MM.1S (cell line): ENCODE results near the gene RRP36.
"Not testable (repeated sequence)": the region's sequence is repeated elsewhere in the genome, so short reads cannot be mapped to it uniquely, and the experiment has no call there.

ENCODE experiments used
- DNase-seq: peaks from one replicate; pipeline ENCODE4 v3.0.0-alpha.2; 2015
- H2AFZ ChIP-seq: fragments of 300-600 bp; sonication (generic); 2 replicates; pipeline ENCODE4 v1.6.0; 2016; ENCODE audit warnings: antibody characterized with exemption, low read length
- H3F3A ChIP-seq: fragments of 300-600 bp; sonication (generic); 2 replicates; pipeline ENCODE4 v1.6.1; 2016; ENCODE audit warnings: mild to moderate bottlenecking, antibody characterized with exemption, low read length, moderate library complexity, mixed read lengths; ENCODE audit not compliant: insufficient read depth
- H3K27ac ChIP-seq: fragments of 300-600 bp; sonication (generic); 2 replicates; pipeline ENCODE4 v1.5.1; 2016; ENCODE audit warnings: mild to moderate bottlenecking, low read length
- H3K27me3 ChIP-seq: fragments of 300-600 bp; sonication (generic); replicated peaks from 2 replicates; pipeline ENCODE4 v1.6.0; 2016; ENCODE audit warnings: low read length; ENCODE audit not compliant: insufficient read depth
- H3K36me3 ChIP-seq: fragments of 300-600 bp; sonication (generic); replicated peaks from 2 replicates; pipeline ENCODE4 v1.6.1; 2016; ENCODE audit warnings: mild to moderate bottlenecking, low read length, mixed read lengths; ENCODE audit not compliant: insufficient read depth
- H3K4me1 ChIP-seq: fragments of 300-600 bp; sonication (generic); 2 replicates; pipeline ENCODE4 v1.6.1; 2016; ENCODE audit warnings: low read length, mixed read lengths
- H3K4me2 ChIP-seq: fragments of 300-600 bp; sonication (generic); 2 replicates; pipeline ENCODE4 v1.6.0; 2016; ENCODE audit warnings: low read depth, low read length
- H3K4me3 ChIP-seq: fragments of 300-600 bp; sonication (generic); 2 replicates; pipeline ENCODE4 v1.5.1; 2016; ENCODE audit warnings: low read length, mixed read lengths
- H3K79me2 ChIP-seq: fragments of 300-600 bp; sonication (generic); 2 replicates; pipeline ENCODE4 v1.6.1; 2016; ENCODE audit warnings: mixed run types, low read length, mixed read lengths
- H3K9ac ChIP-seq: fragments of 300-600 bp; sonication (generic); 2 replicates; pipeline ENCODE4 v1.6.1; 2016; ENCODE audit warnings: low read length, mixed read lengths
- H3K9me2 ChIP-seq: fragments of 300-600 bp; sonication (generic); replicated peaks from 2 replicates; pipeline ENCODE4 v1.6.1; 2016; ENCODE audit warnings: mild to moderate bottlenecking, low read length, mixed read lengths; ENCODE audit not compliant: insufficient read depth
- H3K9me3 ChIP-seq: fragments of 300-600 bp; sonication (generic); replicated peaks from 2 replicates; pipeline ENCODE4 v1.6.1; 2016; ENCODE audit warnings: mild to moderate bottlenecking, low read length, mixed read lengths; ENCODE audit not compliant: insufficient read depth
- H4K20me1 ChIP-seq: fragments of 300-600 bp; sonication (generic); 2 replicates; pipeline ENCODE4 v1.6.1; 2016; ENCODE audit warnings: mild to moderate bottlenecking, low read length, moderate library complexity, mixed read lengths; ENCODE audit not compliant: insufficient read depth
- EZH2 ChIP-seq: fragments of 300-600 bp; sonication (generic); optimal IDR thresholded peaks from 2 replicates; pipeline ENCODE3; 2017; ENCODE audit warnings: low read depth, mild to moderate bottlenecking, antibody characterized with exemption, low read length, mixed read lengths
- EZH2phosphoT487 ChIP-seq: fragments of 300-600 bp; sonication (generic); IDR thresholded peaks from 2 replicates; pipeline ENCODE4 v1.6.1; 2018; ENCODE audit warnings: antibody characterized with exemption, low read length
- TF ChIP-seq, protein P1 (sequence below): fragments of 300-600 bp; sonication (generic); IDR thresholded peaks from 2 replicates; pipeline ENCODE4 v1.5.1; 2016; ENCODE audit warnings: antibody characterized with exemption, low read length, mixed read lengths

Gene RRP36

DNA sequence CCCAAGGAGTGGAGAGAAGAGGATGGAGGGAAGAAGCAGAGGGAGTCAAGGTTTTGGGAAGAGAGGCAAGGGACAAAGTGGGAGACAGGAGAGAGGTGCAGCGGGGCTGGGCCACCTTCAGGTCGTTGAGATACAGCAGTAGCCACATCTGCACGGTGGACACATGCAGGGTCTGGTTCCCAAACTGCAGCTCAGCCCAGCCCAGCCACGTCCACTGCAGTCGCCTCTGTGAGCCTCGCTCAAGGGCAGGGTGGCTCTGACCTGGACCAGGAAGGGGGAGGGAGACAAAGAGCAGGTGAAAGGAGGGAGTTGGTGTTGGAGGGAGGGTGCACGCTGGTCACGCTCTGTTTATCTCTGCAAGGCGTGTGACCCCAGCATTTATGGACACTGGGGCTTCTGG lies 17.3 kb downstream of the RRP36 start:
- Histone ChIP-seq H3K36me3 (no peaks in the 10 kb centered on the region), H3K9ac (no peak overlapping the region), H3K27me3 (no peaks in the 10 kb centered on the region)

DNA sequence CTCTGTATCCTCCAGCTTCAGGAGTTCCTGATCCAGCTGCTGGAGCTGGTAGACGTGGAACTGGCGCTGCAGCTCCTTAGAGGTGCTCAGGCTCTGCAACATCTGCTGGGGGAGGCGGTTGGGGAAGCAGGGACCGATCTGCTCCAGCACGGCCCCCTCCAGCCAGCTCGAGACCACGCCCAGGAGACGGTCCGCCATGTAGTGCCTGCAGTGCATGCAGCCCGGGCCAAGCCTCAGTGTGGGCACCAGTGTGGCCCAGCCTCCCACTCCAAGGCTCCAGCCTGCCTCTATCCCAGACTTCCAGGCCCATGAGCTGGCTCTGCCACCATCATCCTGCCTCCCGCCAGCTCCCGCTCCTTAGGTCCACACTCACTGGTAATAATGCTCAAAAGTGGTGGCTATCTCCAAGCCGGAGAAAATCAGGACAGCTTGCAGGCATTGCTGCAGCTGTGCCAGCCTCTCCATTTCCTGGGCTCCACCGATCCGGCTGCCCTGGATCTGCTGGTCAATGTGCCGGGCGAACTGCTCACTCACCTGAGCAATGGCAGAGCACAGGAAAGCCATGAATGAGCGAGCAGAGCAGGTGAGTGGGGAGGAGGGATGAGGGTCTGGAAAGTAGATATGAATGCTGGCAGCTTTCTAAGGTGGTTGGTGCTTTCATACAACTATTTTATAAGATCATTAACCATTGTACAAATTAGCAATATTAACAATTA lies 19.3 kb downstream of the RRP36 start:
- Histone ChIP-seq H3K36me3 (no peaks in the 10 kb centered on the region), H3K79me2 (no peaks in the 10 kb centered on the region), H3F3A (no peaks in the 10 kb centered on the region), H2AFZ (no peak overlapping the region), H3K4me3 (no peak overlapping the region), H3K9me2 (no peaks in the 10 kb centered on the region), H3K9ac (no peak overlapping the region), H3K27me3 (no peaks in the 10 kb centered on the region), H3K4me1 (peaks cover 4% of the 10 kb centered on the region; the same call in 1 of the 2 replicates), H3K27ac (no peak overlapping the region), H3K9me3 (no peaks in the 10 kb centered on the region), H4K20me1 (no peaks in the 10 kb centered on the region), H3K4me2 (no peak overlapping the region)
- DNase-seq, result no peak
- TF ChIP-seq EZH2, result no peak

More for the DNA sequence above, 17.3 kb downstream of the RRP36 start:
- H3K9me3 ChIP-seq, result no peaks in the 10 kb centered on the region
- DNase-seq, result no peak
- H3K27ac ChIP-seq, result no peak overlapping the region
- H3K4me1 ChIP-seq, result peaks cover 4% of the 10 kb centered on the region; the same call in 1 of the 2 replicates
- no peaks in the 10 kb centered on the region for H3F3A ChIP-seq
- H4K20me1 ChIP-seq, result no peaks in the 10 kb centered on the region
- H2AFZ ChIP-seq, result no peak overlapping the region
- no peaks in the 10 kb centered on the region for H3K79me2 ChIP-seq
- no peak overlapping the region for H3K4me3 ChIP-seq
- H3K9me2 ChIP-seq, result no peaks in the 10 kb centered on the region
- no peak for TF ChIP-seq EZH2
- TF ChIP-seq EZH2phosphoT487, result no peak
- TF ChIP-seq, protein P1, sequence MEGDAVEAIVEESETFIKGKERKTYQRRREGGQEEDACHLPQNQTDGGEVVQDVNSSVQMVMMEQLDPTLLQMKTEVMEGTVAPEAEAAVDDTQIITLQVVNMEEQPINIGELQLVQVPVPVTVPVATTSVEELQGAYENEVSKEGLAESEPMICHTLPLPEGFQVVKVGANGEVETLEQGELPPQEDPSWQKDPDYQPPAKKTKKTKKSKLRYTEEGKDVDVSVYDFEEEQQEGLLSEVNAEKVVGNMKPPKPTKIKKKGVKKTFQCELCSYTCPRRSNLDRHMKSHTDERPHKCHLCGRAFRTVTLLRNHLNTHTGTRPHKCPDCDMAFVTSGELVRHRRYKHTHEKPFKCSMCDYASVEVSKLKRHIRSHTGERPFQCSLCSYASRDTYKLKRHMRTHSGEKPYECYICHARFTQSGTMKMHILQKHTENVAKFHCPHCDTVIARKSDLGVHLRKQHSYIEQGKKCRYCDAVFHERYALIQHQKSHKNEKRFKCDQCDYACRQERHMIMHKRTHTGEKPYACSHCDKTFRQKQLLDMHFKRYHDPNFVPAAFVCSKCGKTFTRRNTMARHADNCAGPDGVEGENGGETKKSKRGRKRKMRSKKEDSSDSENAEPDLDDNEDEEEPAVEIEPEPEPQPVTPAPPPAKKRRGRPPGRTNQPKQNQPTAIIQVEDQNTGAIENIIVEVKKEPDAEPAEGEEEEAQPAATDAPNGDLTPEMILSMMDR, result no peak
- no peak overlapping the region for H3K4me2 ChIP-seq

DNA sequence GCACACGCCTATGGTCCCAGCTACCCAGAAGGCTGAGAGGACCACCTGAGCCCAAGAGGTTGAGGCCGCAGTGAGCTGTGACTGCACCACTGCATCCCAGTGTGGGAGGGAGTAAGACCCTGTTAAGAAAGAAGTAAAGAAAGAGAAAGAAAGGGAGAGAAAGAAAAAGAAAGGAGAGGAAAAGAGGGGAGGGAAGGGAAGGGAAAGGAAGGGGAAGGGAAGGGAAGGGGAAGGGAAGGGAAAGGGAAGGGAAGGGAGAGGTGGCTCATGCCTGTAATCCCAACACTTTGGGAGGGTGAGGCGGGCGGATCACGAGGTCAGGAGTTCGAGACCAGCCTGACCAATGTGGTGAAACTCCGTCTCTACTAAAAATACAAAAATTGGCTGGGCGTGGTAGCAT lies 20.1 kb downstream of the RRP36 start:
- H3K9me3 ChIP-seq, H3K4me1 ChIP-seq, DNase-seq, H4K20me1 ChIP-seq, H3K27ac ChIP-seq, H3K4me2 ChIP-seq, H3K4me3 ChIP-seq, H3K36me3 ChIP-seq, H3K27me3 ChIP-seq, H2AFZ ChIP-seq, H3K79me2 ChIP-seq, H3K9me2 ChIP-seq, H3K9ac ChIP-seq, H3F3A ChIP-seq: not testable (repeated sequence)

DNA sequence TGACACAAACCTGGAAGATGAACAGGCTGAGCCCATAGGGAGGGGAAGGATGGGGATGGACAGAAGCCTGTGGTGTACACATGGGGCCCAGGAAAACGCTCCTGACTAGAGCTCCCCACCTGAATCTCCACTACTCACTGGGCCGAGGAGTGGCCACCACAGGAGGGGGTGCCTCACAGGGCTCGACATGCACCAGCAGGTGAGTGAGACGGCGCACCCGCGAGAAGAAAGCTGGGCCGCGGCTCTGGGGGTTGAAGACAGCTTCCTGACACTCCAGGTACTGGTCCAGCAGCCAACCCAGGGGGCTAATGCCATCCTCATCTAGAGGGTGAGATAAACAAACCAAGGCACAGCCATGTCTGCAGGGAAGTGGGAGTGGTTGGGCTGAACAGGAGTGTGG lies 21.9 kb downstream of the RRP36 start:
- no peak for TF ChIP-seq EZH2
- TF ChIP-seq, protein P1, result no peak
- TF ChIP-seq EZH2phosphoT487, result no peak
- Histone ChIP-seq H3K9ac (no peak overlapping the region), H3F3A (no peaks in the 10 kb centered on the region), H3K9me3 (no peaks in the 10 kb centered on the region), H3K79me2 (no peaks in the 10 kb centered on the region), H2AFZ (no peak overlapping the region), H3K4me2 (no peak overlapping the region), H4K20me1 (no peaks in the 10 kb centered on the region), H3K36me3 (no peaks in the 10 kb centered on the region), H3K27ac (no peak overlapping the region), H3K4me1 (peaks cover 4% of the 10 kb centered on the region; the same call in 1 of the 2 replicates), H3K27me3 (no peaks in the 10 kb centered on the region), H3K4me3 (no peak overlapping the region), H3K9me2 (no peaks in the 10 kb centered on the region)
- no peak for DNase-seq
